Dermis lymphatic vessel endothelial cell (primary cell): ENCODE results near the gene KRTAP23-1. TPM values are rescaled to one million over a fixed set of nuclear protein-coding genes. Genes with fewer than 3 reads are reported as not detected.

ENCODE experiments used
- total RNA-seq: library from RNA; depleted of rRNA; stranded (reverse); fragments of >200 nt; gene quantifications from 2 replicates; pipeline ENCODE4 v1.2.1, GENCODE V29; 2014

KRTAP23-1 gene, protein sequence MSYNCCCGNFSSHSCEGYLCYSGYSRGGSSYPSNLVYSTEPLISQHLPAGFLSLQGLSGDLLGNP
- not detected in 2 replicates for total RNA-seq

DNA sequence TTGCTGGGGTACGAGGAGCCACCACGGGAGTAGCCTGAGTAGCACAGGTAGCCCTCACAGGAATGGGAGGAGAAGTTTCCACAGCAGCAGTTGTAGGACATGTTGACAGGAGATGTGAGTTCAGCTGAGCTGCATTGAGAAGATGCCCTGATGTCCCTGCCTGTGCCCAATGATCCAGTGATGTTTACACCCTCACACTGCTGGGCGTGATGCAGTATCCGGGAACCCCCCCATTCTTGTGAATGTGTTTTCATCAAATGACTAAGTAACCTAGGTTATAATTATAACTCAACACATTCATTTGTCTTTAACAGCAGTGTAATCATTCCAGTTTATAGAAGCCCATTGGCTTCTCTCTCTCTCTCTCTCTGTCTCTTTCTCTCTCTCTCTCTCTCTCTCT lies at the start of gene KRTAP23-1:
TSS of gene KRTAP23-1 (minus strand) at position 101 of the 400 bp plus-strand sequence. CDS start at position 101, 0 bp downstream.

DNA sequence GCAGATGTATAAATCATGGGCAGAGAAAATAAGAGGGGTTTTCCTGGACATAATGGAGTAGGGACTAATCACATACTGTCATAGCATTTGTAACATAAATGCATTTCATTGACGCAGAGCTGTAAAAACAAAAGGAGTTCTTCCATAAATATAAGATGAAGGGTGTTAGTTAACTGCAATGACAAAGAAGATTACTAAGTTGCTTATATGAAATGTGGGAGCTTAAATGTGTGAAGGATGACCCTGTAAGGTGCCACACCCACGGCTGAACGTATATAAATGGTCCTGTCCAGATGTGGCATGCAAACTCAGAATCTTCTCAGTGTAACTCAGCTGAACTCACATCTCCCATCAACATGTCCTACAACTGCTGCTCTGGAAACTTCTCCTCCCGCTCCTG lies 47.3 kb upstream of the KRTAP23-1 start, which contains the start of gene KRTAP13-1:
TSS of gene KRTAP13-1 (plus strand) at position 301 of the 400 bp plus-strand sequence. CDS start at position 357, 56 bp downstream.

DNA sequence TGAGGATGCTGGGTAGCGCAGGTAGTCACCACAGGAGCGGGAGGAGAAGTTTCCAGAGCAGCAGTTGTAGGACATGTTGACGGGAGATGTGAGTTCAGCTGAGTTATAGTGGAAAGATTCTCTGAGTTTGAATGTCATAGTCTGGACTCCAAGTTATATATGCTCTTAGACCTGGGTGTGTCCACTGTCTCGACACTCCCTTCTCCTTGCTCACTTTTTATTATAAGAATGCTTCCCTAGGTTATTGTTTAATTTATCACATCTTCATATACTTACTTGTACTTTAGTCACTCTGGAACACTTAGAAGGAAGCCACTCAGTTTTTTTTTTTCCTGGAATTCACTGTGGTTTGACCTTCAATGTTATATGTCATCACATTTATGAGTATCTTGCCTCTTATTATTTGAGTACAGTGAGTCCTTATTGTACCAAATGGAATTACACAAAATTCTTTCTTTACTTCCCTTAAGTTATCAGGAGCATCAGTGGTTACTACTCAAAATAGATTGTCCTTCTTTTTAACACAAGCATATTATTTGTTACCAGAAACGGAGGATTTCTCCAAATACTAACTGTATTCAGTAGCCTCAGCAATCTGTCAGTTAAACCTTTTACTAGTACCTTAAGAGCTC lies 23.8 kb upstream of the KRTAP23-1 start, which contains the start of gene KRTAP13-2:
TSS of gene KRTAP13-2 (minus strand) at position 133 of the 632 bp plus-strand sequence. CDS start at position 75, 58 bp downstream.

DNA sequence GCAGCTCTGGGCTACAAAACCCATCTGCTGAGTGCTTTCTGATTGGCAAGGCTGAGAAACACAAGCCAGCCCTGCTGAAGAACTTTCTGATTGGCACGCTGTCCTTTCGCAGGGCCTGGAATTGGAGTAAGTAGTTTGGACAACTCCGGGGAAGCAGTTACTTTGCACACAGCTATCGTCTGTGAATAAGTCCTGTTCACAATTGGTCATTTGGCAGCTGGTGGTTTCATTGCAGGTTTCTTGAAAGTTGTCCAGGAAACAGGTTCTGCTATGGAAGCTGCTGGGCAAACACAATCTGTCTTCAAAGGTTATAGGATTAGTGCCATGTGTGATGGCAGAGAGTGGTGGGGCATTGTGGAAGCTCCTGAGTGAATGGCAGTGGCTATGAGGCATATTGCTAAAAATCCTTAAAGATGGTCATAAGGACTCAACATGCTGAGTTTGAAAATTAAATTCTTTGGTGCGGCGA lies 11.1 kb downstream of the KRTAP23-1 start, which contains the start of gene KRTAP27-1:
TSS of gene KRTAP27-1 (minus strand) at position 419 of the 469 bp plus-strand sequence. CDS start at position 393, 26 bp downstream.

DNA sequence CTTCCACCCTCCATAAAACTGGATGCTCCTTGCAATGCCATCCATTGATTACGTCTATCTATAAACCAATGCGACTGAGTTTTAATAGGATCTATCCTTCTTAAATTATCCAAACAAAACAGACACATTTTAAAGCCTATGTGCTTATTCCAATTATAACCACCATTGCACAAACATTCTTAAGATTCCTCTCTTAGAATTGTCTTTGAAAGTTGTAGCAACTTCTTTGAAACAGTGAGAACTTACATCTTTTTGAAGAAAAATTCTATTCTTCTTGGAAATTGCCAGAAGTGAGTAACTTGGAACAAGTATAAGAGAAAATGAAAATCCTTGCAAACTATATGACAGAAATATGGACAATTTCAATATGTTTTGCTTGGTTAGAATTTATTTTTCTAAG lies 28.2 kb downstream of the KRTAP23-1 start, which contains the start of gene KRTAP26-1:
TSS of gene KRTAP26-1 (minus strand) at position 101 of the 400 bp plus-strand sequence. CDS start 280 bp downstream, outside the sequence.

Other genes with a start within 250 kb of the KRTAP23-1 start
- not detected in 2 replicates for gene CLDN17, start 181.8 kb downstream of the KRTAP23-1 start, total RNA-seq
- gene CLDN8, start 132.5 kb downstream of the KRTAP23-1 start, total RNA-seq: not detected in 2 replicates
- gene KRTAP24-1, start 65.7 kb downstream of the KRTAP23-1 start, total RNA-seq: not detected in 2 replicates
- gene KRTAP25-1, start 59.1 kb downstream of the KRTAP23-1 start, total RNA-seq: not detected in 2 replicates
- not detected in 2 replicates for gene KRTAP26-1, start 28.3 kb downstream of the KRTAP23-1 start, total RNA-seq
- gene KRTAP27-1, start 10.9 kb downstream of the KRTAP23-1 start, total RNA-seq: not detected in 2 replicates
- not detected in 2 replicates for gene KRTAP13-2, start 23.7 kb upstream of the KRTAP23-1 start, total RNA-seq
- not detected in 2 replicates for gene KRTAP13-1, start 47.4 kb upstream of the KRTAP23-1 start, total RNA-seq
- gene KRTAP13-3, start 77.3 kb upstream of the KRTAP23-1 start, total RNA-seq: not detected in 2 replicates
- not detected in 2 replicates for gene KRTAP13-4, start 81.6 kb upstream of the KRTAP23-1 start, total RNA-seq
- not detected in 2 replicates for gene KRTAP15-1, start 91.7 kb upstream of the KRTAP23-1 start, total RNA-seq
- gene KRTAP19-1, start 131.8 kb upstream of the KRTAP23-1 start, total RNA-seq: not detected in 2 replicates
- gene KRTAP19-2, start 138.8 kb upstream of the KRTAP23-1 start, total RNA-seq: not detected in 2 replicates
- gene KRTAP19-3, start 143.4 kb upstream of the KRTAP23-1 start, total RNA-seq: not detected in 2 replicates
- gene KRTAP19-4, start 148.6 kb upstream of the KRTAP23-1 start, total RNA-seq: not detected in 2 replicates
- gene KRTAP19-5, start 153.5 kb upstream of the KRTAP23-1 start, total RNA-seq: not detected in 2 replicates
- gene KRTAP19-6, start 193.3 kb upstream of the KRTAP23-1 start, total RNA-seq: not detected in 2 replicates
- gene KRTAP19-7, start 212.7 kb upstream of the KRTAP23-1 start, total RNA-seq: not detected in 2 replicates
- gene KRTAP22-2, start 241.8 kb upstream of the KRTAP23-1 start, total RNA-seq: not detected in 2 replicates
- not detected in 2 replicates for gene KRTAP6-3, start 243.8 kb upstream of the KRTAP23-1 start, total RNA-seq